AG09309 (cell line): ENCODE results near the gene ARHGAP22.

ENCODE experiments used
- DNase-seq: peaks from one replicate; pipeline ENCODE4 v3.0.0-alpha.2; 2010; ENCODE audit warnings: low read depth
- H3K4me3 ChIP-seq: 2 replicates; pipeline ENCODE4 v1.5.1; 2011; ENCODE audit warnings: mild to moderate bottlenecking, low read depth, low read length, moderate library complexity; ENCODE audit not compliant: control insufficient read depth
- TF ChIP-seq, protein P1 (sequence below): IDR thresholded peaks from 2 replicates; pipeline ENCODE4 v1.5.1; 2011; ENCODE audit warnings: mild to moderate bottlenecking, low read depth, low read length, inconsistent platforms; ENCODE audit not compliant: insufficient read depth, control insufficient read depth; ENCODE audit errors: missing control alignments

The ARHGAP22 gene

DNA sequence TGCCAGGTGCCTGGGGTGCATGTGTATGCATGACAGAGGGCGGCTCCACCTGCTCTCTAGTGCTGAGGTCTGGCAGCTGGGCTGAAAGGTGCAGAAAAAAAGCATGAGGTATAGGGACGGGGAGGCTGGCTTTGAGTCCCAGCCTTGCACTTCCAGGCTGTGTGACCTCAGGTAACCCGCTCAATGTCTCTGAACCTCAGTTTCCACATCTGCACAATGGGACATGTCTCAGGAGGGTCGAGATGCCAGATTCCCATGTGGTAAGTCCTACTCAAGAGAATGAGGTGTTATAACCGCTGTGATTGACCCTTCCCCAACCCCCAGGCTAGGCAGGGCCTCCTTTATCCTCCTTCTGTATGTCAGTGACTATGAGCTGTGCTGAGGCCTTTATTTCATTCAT, 48.8 kb downstream of the ARHGAP22 start:
- TF ChIP-seq, protein P1, sequence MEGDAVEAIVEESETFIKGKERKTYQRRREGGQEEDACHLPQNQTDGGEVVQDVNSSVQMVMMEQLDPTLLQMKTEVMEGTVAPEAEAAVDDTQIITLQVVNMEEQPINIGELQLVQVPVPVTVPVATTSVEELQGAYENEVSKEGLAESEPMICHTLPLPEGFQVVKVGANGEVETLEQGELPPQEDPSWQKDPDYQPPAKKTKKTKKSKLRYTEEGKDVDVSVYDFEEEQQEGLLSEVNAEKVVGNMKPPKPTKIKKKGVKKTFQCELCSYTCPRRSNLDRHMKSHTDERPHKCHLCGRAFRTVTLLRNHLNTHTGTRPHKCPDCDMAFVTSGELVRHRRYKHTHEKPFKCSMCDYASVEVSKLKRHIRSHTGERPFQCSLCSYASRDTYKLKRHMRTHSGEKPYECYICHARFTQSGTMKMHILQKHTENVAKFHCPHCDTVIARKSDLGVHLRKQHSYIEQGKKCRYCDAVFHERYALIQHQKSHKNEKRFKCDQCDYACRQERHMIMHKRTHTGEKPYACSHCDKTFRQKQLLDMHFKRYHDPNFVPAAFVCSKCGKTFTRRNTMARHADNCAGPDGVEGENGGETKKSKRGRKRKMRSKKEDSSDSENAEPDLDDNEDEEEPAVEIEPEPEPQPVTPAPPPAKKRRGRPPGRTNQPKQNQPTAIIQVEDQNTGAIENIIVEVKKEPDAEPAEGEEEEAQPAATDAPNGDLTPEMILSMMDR = no peak
- no peak for DNase-seq
- H3K4me3 ChIP-seq = no peak overlapping the region

DNA sequence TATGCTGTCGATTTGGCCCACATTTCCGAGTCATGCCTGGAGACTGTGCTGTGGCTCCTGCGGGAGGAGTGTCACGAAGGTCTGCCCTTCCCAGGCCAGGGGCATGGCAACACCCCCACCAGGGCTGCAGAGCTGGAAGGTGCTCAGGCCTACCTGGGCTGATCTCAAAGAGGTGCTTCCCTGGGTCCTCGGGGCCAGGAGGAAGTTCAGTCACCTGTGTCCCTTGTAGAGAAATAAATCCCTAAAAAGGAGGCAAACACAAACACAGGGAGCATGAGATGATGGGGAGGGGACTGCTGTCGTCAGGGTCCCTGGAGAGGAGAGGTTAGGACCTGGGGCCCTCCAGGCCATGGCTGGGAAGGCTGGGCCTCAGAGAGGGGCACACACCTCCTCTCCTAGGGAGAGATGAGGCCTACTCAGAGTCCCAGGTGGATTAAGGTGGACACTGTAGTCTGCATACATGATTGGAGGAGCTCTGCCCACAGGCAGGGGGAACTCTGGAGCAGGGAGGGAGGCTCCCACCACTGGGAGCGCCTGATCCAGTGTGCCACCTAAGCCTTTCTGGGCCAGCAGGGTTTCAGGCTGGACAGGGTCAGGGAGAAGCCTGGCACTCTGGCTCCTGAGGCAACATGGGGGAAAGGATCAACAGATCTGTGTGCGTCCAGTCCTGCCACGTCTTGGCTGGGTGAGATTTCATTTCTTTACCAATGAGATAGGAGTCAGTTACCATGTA, 49.4 kb downstream of the ARHGAP22 start:
- no peak overlapping the region for H3K4me3 ChIP-seq
- TF ChIP-seq, protein P1 = no peak
- DNase-seq = no peak

DNA sequence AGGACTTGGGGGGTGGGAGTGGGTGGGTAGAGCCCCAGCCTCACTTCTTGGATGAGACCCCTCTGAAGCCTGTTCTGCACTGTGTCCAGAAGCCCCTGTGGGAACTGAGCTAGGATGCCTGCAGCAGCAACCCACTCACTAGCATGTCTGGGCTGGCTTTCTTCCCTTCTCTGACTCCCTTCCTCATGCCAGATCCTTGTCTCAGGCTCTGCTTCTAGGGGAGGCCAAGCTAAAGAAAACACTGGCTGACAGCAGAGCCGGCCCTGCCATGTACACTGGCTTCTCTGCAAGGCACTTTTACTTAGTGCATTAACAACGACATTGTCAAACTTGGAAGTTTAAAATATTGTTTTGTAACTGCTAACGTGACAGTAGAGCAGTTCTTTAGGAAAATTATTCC, 50.2 kb downstream of the ARHGAP22 start:
- no peak overlapping the region for H3K4me3 ChIP-seq
- TF ChIP-seq, protein P1 = no peak
- DNase-seq = no peak

DNA sequence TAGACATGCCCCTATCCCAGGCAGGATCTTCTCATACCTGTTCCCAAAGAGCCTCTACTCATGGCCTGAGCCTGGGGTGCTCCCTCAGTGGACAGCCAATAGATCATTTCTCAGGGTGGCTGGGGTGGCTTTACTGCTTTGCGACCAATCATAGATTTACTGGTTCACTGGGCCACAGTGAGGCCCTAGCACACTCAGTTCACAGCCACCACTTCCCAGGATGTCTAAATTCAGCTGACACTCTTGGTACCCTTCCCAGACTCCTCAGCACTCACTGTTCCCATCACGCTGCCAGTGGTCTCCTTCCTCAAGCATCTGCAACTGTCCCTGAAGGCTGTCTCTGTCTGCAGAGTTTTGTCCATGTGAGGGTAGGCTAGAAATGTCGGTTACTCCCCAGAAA, 50.6 kb downstream of the ARHGAP22 start:
- TF ChIP-seq, protein P1 = no peak
- no peak for DNase-seq
- no peak overlapping the region for H3K4me3 ChIP-seq

DNA sequence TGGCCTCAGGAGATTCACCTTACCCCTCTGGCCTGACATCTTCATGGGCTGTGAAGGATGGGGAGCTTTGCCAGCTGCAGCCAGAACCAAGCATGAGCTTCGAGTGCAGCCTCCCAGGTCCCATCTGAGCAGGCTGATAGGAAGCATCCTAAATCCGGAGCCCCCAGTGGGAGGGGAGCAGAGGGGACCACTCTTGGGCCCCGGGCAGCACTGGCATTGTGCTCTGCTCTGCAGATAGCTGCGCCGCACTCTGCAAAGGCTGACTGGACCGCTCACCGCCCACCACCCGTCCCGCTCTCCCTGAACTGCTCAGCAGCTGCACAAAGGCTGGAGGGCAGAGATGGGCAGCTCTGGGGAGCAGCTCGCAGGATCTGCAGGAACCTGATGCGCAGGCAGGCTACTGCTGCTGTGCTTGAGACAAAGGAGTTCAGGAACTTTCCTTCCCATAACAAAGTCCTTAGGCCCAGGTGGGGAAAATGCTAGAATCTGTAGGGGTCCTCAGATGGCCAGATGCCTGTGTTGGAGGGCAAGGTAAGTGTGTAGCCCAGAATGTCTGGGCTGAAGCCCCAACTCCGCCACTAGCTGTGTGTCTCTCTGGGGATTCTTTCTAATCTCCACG, 51.8 kb downstream of the ARHGAP22 start:
- DNase-seq = no peak
- no peak overlapping the region for H3K4me3 ChIP-seq
- TF ChIP-seq, protein P1 = no peak

DNA sequence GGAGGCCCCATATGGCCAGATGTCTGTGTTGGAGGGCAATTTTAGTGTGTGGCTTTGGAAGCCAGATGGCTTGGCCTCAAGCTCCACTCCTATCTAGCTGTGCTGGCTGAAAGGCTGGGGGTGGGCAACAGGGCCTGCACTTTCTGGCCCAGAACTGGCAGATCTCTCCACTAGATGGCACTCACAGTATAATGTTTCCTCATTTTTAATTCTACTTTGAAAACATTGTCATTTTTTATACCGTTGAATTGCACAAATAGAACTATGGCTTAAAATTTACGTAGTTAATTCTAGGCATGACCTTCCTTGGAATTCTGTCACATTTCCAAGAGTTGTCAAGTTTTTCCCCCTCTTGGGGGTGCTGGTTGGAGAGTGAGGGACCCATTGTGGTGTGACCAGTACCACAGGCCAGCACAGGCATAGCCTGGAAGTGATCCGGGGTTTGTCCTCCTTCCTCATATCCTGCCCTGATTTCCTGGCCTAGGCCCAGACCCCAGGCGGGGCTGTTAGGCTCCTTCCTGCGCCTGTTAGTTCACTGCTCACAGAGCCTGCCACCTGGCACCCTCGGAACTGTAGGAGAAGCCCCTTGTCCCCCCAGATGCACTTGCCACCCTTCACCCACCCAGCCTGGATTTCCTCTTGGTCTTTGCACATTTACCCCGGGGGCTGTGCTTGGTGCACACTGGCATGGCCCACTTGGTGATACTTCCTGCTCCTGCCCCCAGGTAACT, 52.8 kb downstream of the ARHGAP22 start:
- H3K4me3 ChIP-seq = no peak overlapping the region
- peak; percentile 13 for DNase-seq
- TF ChIP-seq, protein P1 = peak; percentile 69
